ENCODE data around the gene DNAJC2. TPM values are rescaled to one million over a fixed set of nuclear protein-coding genes. Genes with fewer than 3 reads are reported as not detected.
A peak's percentile ranks its signal among the peaks of the same experiment; 100 is the strongest.
"Not testable (repeated sequence)": the region's sequence is repeated elsewhere in the genome, so short reads cannot be mapped to it uniquely, and the experiment has no call there.

DNAJC2 gene
- total RNA-seq, 1 experiment from 2014 or later, result 21.7 TPM

GRCh38 chr7:103293526-103293925, 51.0 kb downstream of the DNAJC2 start:
- intact Hi-C loops (cut with micrococcal nuclease), result loop anchor here (10.0 kb wide), 2 partner anchors 871 to 1621 kb away; no protein-coding TSS in a partner anchor
- H3K27me3 ChIP-seq (ENCODE audit: low read length), result no peaks in the 10 kb centered on the region
- H3K9ac ChIP-seq (ENCODE audit: low read length), result no peak overlapping the region
- H3K4me3 ChIP-seq (ENCODE audit: low read length), result no peak overlapping the region
- no peak overlapping the region for H3K27ac ChIP-seq (ENCODE audit: low read length)
- peaks cover 3% of the 10 kb centered on the region; the same call in 1 of the 2 replicates for H3K4me1 ChIP-seq (ENCODE audit: insufficient read depth, low read length)
- no peak overlapping the region for H3K4me2 ChIP-seq (ENCODE audit: low read length)
- no peak overlapping the region for H2AFZ ChIP-seq (ENCODE audit: low read length)
- ATAC-seq (no peak), DNase-seq (no peak)
- H3K79me2 ChIP-seq (ENCODE audit: low read length), result peaks cover 13% of the 10 kb centered on the region
- H4K20me1 ChIP-seq (ENCODE audit: low read length), result no peaks in the 10 kb centered on the region
- ChIA-PET POLR2A (ENCODE audit: unreplicated experiment) (no interaction called here), CTCF (no interaction called here)
- no peaks in the 10 kb centered on the region for H3F3A ChIP-seq (ENCODE audit: low read length, unreplicated experiment)
- H3K9me3 ChIP-seq (ENCODE audit: low read length), result no peaks in the 10 kb centered on the region
- no TSS peak for BruUV-seq (replicated peaks)
- TF ChIP-seq CTCF (conservative IDR thresholded peaks at IDR 0.05; ENCODE audit: low read depth, low read length), result no peak
- no peak for TF ChIP-seq EZH2 (IDR thresholded peaks at IDR 0.05; ENCODE audit: low read length, unreplicated experiment)
- TF ChIP-seq EZH2phosphoT487 (IDR thresholded peaks at IDR 0.05; ENCODE audit: borderline replicate concordance, low read length), result no peak
- H3K9me2 ChIP-seq (replicated peaks; ENCODE audit: low read length), result no peaks in the 10 kb centered on the region
- H3K36me3 ChIP-seq (ENCODE audit: low read depth, low read length), result no peaks in the 10 kb centered on the region

GRCh38 chr7:103292122-103292521, 52.4 kb downstream of the DNAJC2 start:
- Histone ChIP-seq H3K27ac (ENCODE audit: low read length) (no peak overlapping the region), H3K36me3 (ENCODE audit: low read depth, low read length) (no peaks in the 10 kb centered on the region), H3K9me2 (replicated peaks; ENCODE audit: low read length) (no peaks in the 10 kb centered on the region), H3K27me3 (ENCODE audit: low read length) (no peaks in the 10 kb centered on the region), H4K20me1 (ENCODE audit: low read length) (no peaks in the 10 kb centered on the region), H3K79me2 (ENCODE audit: low read length) (no peaks in the 10 kb centered on the region), H3K4me3 (ENCODE audit: low read length) (no peak overlapping the region), H3K9ac (ENCODE audit: low read length) (no peak overlapping the region), H3K4me2 (ENCODE audit: low read length) (no peak overlapping the region), H3F3A (ENCODE audit: low read length, unreplicated experiment) (no peaks in the 10 kb centered on the region), H2AFZ (ENCODE audit: low read length) (no peak overlapping the region), H3K9me3 (ENCODE audit: low read length) (no peaks in the 10 kb centered on the region), H3K4me1 (ENCODE audit: insufficient read depth, low read length) (no peaks in the 10 kb centered on the region)
- DNase-seq (no peak), ATAC-seq (no peak)
- POLR2A ChIA-PET (ENCODE audit: unreplicated experiment), result no interaction called here
- CTCF ChIA-PET, result no interaction called here
- TF ChIP-seq EZH2 (IDR thresholded peaks at IDR 0.05; ENCODE audit: low read length, unreplicated experiment), result no peak
- no peak for TF ChIP-seq EZH2phosphoT487 (IDR thresholded peaks at IDR 0.05; ENCODE audit: borderline replicate concordance, low read length)
- TF ChIP-seq CTCF (conservative IDR thresholded peaks at IDR 0.05; ENCODE audit: low read depth, low read length), result no peak
- BruUV-seq (replicated peaks), result no TSS peak
- intact Hi-C loops (cut with micrococcal nuclease), result loop anchor here (10.0 kb wide), 2 partner anchors 873 to 1623 kb away; no protein-coding TSS in a partner anchor

GRCh38 chr7:103282802-103283427, 61.7 kb downstream of the DNAJC2 start:
- ATAC-seq; POLR2A ChIA-PET (ENCODE audit: unreplicated experiment); BruUV-seq (replicated peaks); H4K20me1 ChIP-seq (ENCODE audit: low read length); H3K9ac ChIP-seq (ENCODE audit: low read length); CTCF ChIA-PET; H2AFZ ChIP-seq (ENCODE audit: low read length); H3K4me1 ChIP-seq (ENCODE audit: insufficient read depth, low read length); H3K27ac ChIP-seq (ENCODE audit: low read length); intact Hi-C loops (cut with micrococcal nuclease); H3F3A ChIP-seq (ENCODE audit: low read length, unreplicated experiment); H3K4me3 ChIP-seq (ENCODE audit: low read length); H3K36me3 ChIP-seq (ENCODE audit: low read depth, low read length); H3K27me3 ChIP-seq (ENCODE audit: low read length); H3K9me3 ChIP-seq (ENCODE audit: low read length); H3K9me2 ChIP-seq (replicated peaks; ENCODE audit: low read length); H3K4me2 ChIP-seq (ENCODE audit: low read length); H3K79me2 ChIP-seq (ENCODE audit: low read length); DNase-seq: not testable (repeated sequence)

GRCh38 chr7:103280803-103281155, 63.8 kb downstream of the DNAJC2 start:
- Histone ChIP-seq H3K4me2 (ENCODE audit: low read length) (peak overlapping the region; percentile 93), H3K4me3 (ENCODE audit: low read length) (peak overlapping the region; percentile 83), H2AFZ (ENCODE audit: low read length) (peak overlapping the region; percentile 98), H3K9ac (ENCODE audit: low read length) (peak overlapping the region; percentile 66)
- H3K4me1 ChIP-seq (ENCODE audit: insufficient read depth, low read length); H3K27me3 ChIP-seq (ENCODE audit: low read length); BruUV-seq (replicated peaks); intact Hi-C loops (cut with micrococcal nuclease); H3K36me3 ChIP-seq (ENCODE audit: low read depth, low read length); H3F3A ChIP-seq (ENCODE audit: low read length, unreplicated experiment); CTCF ChIA-PET; H3K27ac ChIP-seq (ENCODE audit: low read length); H3K79me2 ChIP-seq (ENCODE audit: low read length); H3K9me2 ChIP-seq (replicated peaks; ENCODE audit: low read length); H3K9me3 ChIP-seq (ENCODE audit: low read length); DNase-seq; H4K20me1 ChIP-seq (ENCODE audit: low read length): not testable (repeated sequence)
- ATAC-seq, result peak; percentile 17
- POLR2A ChIA-PET (ENCODE audit: unreplicated experiment), result interaction anchor here (0.7 kb wide), 1 partner anchor 115 kb away, joined by 6 read pairs; no protein-coding TSS in a partner anchor

- Histone ChIP-seq H3K4me2 (ENCODE audit: low read length) (peak overlapping the region; percentile 93), H2AFZ (ENCODE audit: low read length) (peak overlapping the region; percentile 98), H3K4me3 (ENCODE audit: low read length) (peak overlapping the region; percentile 83), H3K9ac (ENCODE audit: low read length) (peak overlapping the region; percentile 66)
- H3K4me1 ChIP-seq (ENCODE audit: insufficient read depth, low read length); H3F3A ChIP-seq (ENCODE audit: low read length, unreplicated experiment); H4K20me1 ChIP-seq (ENCODE audit: low read length); H3K9me2 ChIP-seq (replicated peaks; ENCODE audit: low read length); H3K9me3 ChIP-seq (ENCODE audit: low read length); H3K27me3 ChIP-seq (ENCODE audit: low read length); H3K79me2 ChIP-seq (ENCODE audit: low read length); H3K36me3 ChIP-seq (ENCODE audit: low read depth, low read length); H3K27ac ChIP-seq (ENCODE audit: low read length); BruUV-seq (replicated peaks); CTCF ChIA-PET: not testable (repeated sequence)
- intact Hi-C loops (cut with micrococcal nuclease), result loop anchor here (5.0 kb wide), 1 partner anchor 133 kb away; the partner anchor contains the start of gene NAPEPLD
- peak; percentile 60 for DNase-seq
- peak; percentile 85 for ATAC-seq
- POLR2A ChIA-PET (ENCODE audit: unreplicated experiment), result interaction anchor here (0.6 to 0.7 kb wide), 2 partner anchors 115 to 132 kb away, joined by 6 to 7 read pairs; no protein-coding TSS in a partner anchor
These were observed 64.4 kb downstream of the DNAJC2 start for GRCh38 chr7:103279963-103280802.

All from PC-3 (cell line).